HL-60 (cell line): ENCODE data around the gene HRG.

Experiments
- GABPA ChIP-seq: IDR thresholded peaks from 2 replicates; pipeline ENCODE4 v1.6.1; 2012; ENCODE audit warnings: low read depth
- TF ChIP-seq, protein P1 (sequence below): IDR thresholded peaks from one replicate; pipeline ENCODE4 v1.5.1; 2011; ENCODE audit warnings: low read length, control low read depth, inconsistent platforms; ENCODE audit not compliant: insufficient read depth

DNA sequence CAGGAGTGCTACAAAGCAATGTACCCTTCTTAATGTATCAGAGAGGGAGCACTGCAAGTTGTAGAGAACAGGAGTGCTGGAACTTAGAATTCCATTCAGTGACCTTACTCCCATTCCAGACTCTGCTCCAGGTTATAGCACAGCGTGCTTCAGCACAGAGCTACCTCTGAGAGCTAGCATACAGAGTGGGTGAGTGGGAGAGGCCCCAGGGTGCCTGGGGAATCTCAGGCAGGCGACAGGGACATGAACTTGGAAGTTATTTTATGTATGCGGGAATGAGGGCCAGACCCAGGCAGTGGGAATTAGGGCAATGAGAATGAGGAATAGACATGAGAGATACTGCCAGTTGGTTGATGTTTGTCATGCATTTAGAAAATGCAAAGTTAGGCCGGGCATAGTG, 47.7 kb downstream of the HRG start:
- TF ChIP-seq, protein P1, sequence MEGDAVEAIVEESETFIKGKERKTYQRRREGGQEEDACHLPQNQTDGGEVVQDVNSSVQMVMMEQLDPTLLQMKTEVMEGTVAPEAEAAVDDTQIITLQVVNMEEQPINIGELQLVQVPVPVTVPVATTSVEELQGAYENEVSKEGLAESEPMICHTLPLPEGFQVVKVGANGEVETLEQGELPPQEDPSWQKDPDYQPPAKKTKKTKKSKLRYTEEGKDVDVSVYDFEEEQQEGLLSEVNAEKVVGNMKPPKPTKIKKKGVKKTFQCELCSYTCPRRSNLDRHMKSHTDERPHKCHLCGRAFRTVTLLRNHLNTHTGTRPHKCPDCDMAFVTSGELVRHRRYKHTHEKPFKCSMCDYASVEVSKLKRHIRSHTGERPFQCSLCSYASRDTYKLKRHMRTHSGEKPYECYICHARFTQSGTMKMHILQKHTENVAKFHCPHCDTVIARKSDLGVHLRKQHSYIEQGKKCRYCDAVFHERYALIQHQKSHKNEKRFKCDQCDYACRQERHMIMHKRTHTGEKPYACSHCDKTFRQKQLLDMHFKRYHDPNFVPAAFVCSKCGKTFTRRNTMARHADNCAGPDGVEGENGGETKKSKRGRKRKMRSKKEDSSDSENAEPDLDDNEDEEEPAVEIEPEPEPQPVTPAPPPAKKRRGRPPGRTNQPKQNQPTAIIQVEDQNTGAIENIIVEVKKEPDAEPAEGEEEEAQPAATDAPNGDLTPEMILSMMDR, result no peak
- TF ChIP-seq GABPA, result no peak
